Glomerular visceral epithelial cell (primary cell): Measurements from ENCODE around the gene LIMK1.
"Not testable (repeated sequence)": the region's sequence is repeated elsewhere in the genome, so short reads cannot be mapped to it uniquely, and the experiment has no call there.

ENCODE experiments used
- DNase-seq: peaks from one replicate; pipeline ENCODE4 v3.0.0-alpha.2; 2016; ENCODE audit errors: extremely low spot score

The LIMK1 gene

GRCh38 chr7:74083117-74083876 is at the start of gene LIMK1:
Gene LIMK1 (plus strand): TSS chr7:74083804. CDS start chr7:74083991, 187 bp downstream.
- peak; percentile 87 for DNase-seq

- no peak for DNase-seq
These were observed 46.0 kb upstream of the LIMK1 start for GRCh38 chr7:74037609-74038008.

GRCh38 chr7:74038194-74038961 is 45.2 kb upstream of the LIMK1 start:
- no peak for DNase-seq

GRCh38 chr7:74039337-74039736 is 44.3 kb upstream of the LIMK1 start:
- DNase-seq, result no peak

- DNase-seq, result no peak
These were observed 43.4 kb upstream of the LIMK1 start for GRCh38 chr7:74040101-74040790.

- DNase-seq, result no peak
These were observed 42.6 kb upstream of the LIMK1 start for GRCh38 chr7:74040791-74041520.

GRCh38 chr7:74042746-74043522 is 40.7 kb upstream of the LIMK1 start:
- DNase-seq, result no peak

GRCh38 chr7:74043523-74043951 is 40.1 kb upstream of the LIMK1 start:
- DNase-seq, result no peak

- DNase-seq, result no peak
These were observed 38.9 kb upstream of the LIMK1 start for GRCh38 chr7:74044366-74045350.

GRCh38 chr7:74046581-74046980 is 37.0 kb upstream of the LIMK1 start:
- DNase-seq, result not testable (repeated sequence)

- no peak for DNase-seq
These were observed 35.7 kb upstream of the LIMK1 start for GRCh38 chr7:74047804-74048380.

GRCh38 chr7:74048999-74049599 is 34.5 kb upstream of the LIMK1 start:
- DNase-seq, result no peak

GRCh38 chr7:74049997-74050798 is 33.4 kb upstream of the LIMK1 start:
- no peak for DNase-seq

GRCh38 chr7:74051193-74051592 is 32.4 kb upstream of the LIMK1 start:
- no peak for DNase-seq

GRCh38 chr7:74051629-74052410 is 31.8 kb upstream of the LIMK1 start:
- DNase-seq, result peak; percentile 42

GRCh38 chr7:74052628-74053027 is 31.0 kb upstream of the LIMK1 start:
- DNase-seq, result no peak

- no peak for DNase-seq
These were observed 29.9 kb upstream of the LIMK1 start for GRCh38 chr7:74053589-74054186.
